ENCODE measurements around the gene NXN. TPM values are rescaled to one million over a fixed set of nuclear protein-coding genes. Genes with fewer than 3 reads are reported as not detected.

NXN gene
- total and polyA plus RNA-seq, 9 donors, result 5.5 to 34.8 (median 28.4) TPM

DNA sequence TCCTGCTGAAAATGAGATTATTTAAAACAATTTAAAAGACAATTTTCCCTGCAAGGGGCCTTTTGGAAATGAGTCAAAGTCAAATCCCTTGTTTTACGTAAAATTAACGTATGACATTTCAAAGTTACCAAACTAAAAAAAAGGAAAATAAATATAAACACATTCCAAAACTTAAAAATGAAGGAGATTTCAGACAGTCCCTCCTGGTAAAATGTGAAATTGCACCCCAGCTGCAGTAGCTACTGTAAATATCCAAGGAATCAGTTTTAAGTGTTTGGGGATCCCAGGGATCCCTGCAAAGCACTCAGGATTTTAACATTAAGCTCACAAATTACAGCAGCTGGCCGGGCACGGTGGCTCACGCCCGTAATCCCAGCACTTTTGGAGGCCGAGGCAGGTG is 63.3 kb downstream of the NXN start:
- Histone ChIP-seq H3K4me3 (no peak overlapping the region), H3K36me3 (no peaks in the 10 kb centered on the region), H3K4me1 (ENCODE audit: insufficient read depth) (peaks cover 1% of the 10 kb centered on the region), H3K27ac (no peak overlapping the region), H3K27me3 (no peaks in the 10 kb centered on the region), H3K9me3 (no peaks in the 10 kb centered on the region)
- TF ChIP-seq POLR2A (IDR thresholded peaks at IDR 0.05) (no peak), EP300 (IDR thresholded peaks at IDR 0.05) (no peak)
- TF ChIP-seq, protein P1, sequence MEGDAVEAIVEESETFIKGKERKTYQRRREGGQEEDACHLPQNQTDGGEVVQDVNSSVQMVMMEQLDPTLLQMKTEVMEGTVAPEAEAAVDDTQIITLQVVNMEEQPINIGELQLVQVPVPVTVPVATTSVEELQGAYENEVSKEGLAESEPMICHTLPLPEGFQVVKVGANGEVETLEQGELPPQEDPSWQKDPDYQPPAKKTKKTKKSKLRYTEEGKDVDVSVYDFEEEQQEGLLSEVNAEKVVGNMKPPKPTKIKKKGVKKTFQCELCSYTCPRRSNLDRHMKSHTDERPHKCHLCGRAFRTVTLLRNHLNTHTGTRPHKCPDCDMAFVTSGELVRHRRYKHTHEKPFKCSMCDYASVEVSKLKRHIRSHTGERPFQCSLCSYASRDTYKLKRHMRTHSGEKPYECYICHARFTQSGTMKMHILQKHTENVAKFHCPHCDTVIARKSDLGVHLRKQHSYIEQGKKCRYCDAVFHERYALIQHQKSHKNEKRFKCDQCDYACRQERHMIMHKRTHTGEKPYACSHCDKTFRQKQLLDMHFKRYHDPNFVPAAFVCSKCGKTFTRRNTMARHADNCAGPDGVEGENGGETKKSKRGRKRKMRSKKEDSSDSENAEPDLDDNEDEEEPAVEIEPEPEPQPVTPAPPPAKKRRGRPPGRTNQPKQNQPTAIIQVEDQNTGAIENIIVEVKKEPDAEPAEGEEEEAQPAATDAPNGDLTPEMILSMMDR (IDR thresholded peaks at IDR 0.05), result no peak
- WGBS, 3 donors, result 78 to 90% (median 80%) methylated on average over 7 of the region's 7 CpGs
- DNase-seq, result no peak
- intact Hi-C loops (cut with DNase I), result loop anchor here in 1 of 4 donors (2.0 kb wide), 1 partner anchor 42 kb away; no protein-coding TSS in a partner anchor

DNA sequence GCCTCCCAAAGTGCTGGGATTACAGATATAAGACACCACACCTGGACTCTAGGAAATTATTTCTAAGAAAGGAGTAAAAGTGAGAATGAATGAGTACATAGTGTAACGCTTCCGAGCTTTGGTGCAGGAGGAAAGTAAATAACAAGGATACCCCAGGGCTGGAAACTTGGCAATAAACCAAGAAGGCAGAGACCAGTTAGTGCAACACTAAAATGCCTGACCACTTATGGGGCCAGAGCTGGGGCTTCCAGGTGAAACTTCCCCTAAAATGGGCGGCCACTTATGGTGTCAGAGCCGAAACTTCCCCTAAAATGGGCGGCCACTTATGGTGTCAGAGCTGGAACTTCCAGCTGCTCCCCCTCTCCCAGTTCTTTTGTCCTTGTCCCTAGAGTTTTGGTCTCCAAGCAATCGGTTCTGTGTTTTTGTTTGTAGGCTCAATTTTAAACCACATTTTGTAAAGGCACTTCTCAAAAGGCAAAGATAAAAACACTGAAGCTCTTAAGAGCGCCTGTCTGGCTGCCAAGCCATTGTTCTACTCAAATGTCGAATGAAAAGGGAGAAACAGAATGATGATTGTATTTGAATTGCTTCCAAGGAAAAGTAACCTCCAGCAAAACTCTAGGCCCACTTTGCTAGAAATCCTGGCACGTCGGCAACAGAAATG is 63.9 kb downstream of the NXN start:
- Histone ChIP-seq H3K36me3 (no peaks in the 10 kb centered on the region), H3K27ac (no peak overlapping the region), H3K27me3 (no peaks in the 10 kb centered on the region), H3K9me3 (no peaks in the 10 kb centered on the region), H3K4me3 (no peak overlapping the region), H3K4me1 (ENCODE audit: insufficient read depth) (no peaks in the 10 kb centered on the region)
- TF ChIP-seq POLR2A (IDR thresholded peaks at IDR 0.05) (no peak), EP300 (IDR thresholded peaks at IDR 0.05) (no peak)
- TF ChIP-seq, protein P1 (IDR thresholded peaks at IDR 0.05), result no peak
- intact Hi-C loops (cut with DNase I), result loop anchor here in 1 of 4 donors (2.0 kb wide), 1 partner anchor 41 kb away; no protein-coding TSS in a partner anchor
- 56 to 78% (median 64%) methylated on average over 10 of the region's 10 CpGs for WGBS, 3 donors
- DNase-seq, result peak in 1 of 5 donors; percentile 34

DNA sequence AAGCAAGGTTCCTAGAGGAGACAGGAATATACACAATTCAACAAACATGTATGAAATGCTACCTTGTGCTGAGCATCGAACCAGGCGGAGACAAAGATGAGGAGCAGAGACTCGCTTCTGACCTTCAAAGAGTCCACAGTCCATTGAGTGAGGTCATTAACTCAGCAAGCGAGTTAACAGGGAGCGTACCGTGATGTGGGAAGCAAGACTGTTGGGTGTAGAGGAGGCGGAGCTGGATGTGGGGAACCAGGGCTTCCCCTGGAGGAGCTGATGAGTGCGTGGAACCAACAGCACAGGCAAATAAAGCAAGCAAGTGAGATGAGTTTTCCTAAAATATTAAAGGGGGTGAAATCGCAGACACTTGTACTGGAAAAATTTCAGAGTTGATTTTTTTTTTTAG is 65.0 kb downstream of the NXN start:
- Histone ChIP-seq H3K27ac (no peak overlapping the region), H3K4me3 (no peak overlapping the region), H3K27me3 (no peaks in the 10 kb centered on the region), H3K4me1 (ENCODE audit: insufficient read depth) (no peaks in the 10 kb centered on the region), H3K36me3 (no peaks in the 10 kb centered on the region), H3K9me3 (no peaks in the 10 kb centered on the region)
- 95 to 97% (median 96%) methylated on average over 9 of the region's 9 CpGs for WGBS, 3 donors
- DNase-seq, result no peak
- TF ChIP-seq EP300 (IDR thresholded peaks at IDR 0.05) (no peak), POLR2A (IDR thresholded peaks at IDR 0.05) (no peak)
- TF ChIP-seq, protein P1 (IDR thresholded peaks at IDR 0.05), result no peak
- intact Hi-C loops (cut with DNase I), result no loop called here

DNA sequence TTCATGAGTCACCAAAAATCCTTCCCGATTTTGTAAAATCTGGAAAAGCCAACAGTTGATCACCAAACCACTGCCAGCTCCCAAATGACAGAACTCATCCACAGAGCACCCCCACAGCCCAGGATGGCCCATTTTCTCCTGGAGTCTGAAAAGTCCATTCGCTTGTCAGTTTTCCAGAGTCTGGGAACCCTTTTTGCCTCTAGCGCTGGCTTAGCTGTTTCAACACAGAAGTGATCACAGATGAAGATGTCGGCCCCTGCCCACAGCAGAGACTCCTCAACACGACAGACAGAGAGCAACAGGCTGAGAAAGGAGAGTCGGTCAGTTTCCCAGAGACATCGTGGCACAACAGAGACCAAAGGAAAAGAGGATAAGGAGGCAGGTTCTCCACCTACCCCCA is 66.4 kb downstream of the NXN start:
- H3K36me3 ChIP-seq, result no peaks in the 10 kb centered on the region

More for the DNA sequence above, 66.4 kb downstream of the NXN start:
- DNase-seq, result no peak
- Histone ChIP-seq H3K9me3 (no peaks in the 10 kb centered on the region), H3K4me3 (no peak overlapping the region), H3K27me3 (no peaks in the 10 kb centered on the region), H3K4me1 (ENCODE audit: insufficient read depth) (no peaks in the 10 kb centered on the region), H3K27ac (no peak overlapping the region)
- WGBS, 3 donors, result 88 to 91% (median 90%) methylated on average over 7 of the region's 7 CpGs
- intact Hi-C loops (cut with DNase I), result no loop called here
- TF ChIP-seq POLR2A (IDR thresholded peaks at IDR 0.05), result no peak
- TF ChIP-seq, protein P1 (IDR thresholded peaks at IDR 0.05), result no peak

All from ovary (tissue), 9 donors.